GM21576 (cell line): ENCODE measurements around the gene OTUB1.
"Not testable (repeated sequence)": the region's sequence is repeated elsewhere in the genome, so short reads cannot be mapped to it uniquely, and the experiment has no call there.

Experiments
- ATAC-seq: cut with Tn5 transposase; IDR thresholded peaks from one replicate; pipeline ENCODE4 v1.9.1; 2021; ENCODE audit warnings: mild to moderate bottlenecking, moderate library complexity; ENCODE audit not compliant: unreplicated experiment

Gene OTUB1

DNA sequence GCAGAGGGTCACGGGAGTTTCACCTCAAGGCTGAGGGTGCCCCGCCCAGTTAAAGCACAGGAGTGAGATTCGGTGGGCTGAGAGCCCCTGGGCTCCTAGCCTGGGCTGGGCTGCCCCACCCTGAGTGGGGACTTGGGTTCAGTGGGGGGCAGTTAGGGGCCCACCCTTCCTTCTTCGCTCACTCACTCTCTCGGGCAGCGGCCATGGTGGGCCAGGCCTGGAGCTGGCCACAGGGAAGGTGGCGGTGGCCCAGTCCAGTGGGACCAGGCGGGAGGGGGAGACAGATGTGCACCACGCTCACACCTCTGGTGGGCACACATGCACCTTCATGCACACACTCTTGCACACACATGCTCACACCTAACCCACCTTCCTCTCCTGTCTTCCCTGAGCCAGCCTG is 55.6 kb downstream of the OTUB1 start:
- ATAC-seq: no peak

- ATAC-seq: no peak
These were observed 56.1 kb downstream of the OTUB1 start for GRCh38 chr11:64042301-64042700.

- no peak for ATAC-seq
These were observed 57.3 kb downstream of the OTUB1 start for GRCh38 chr11:64043545-64043944.

- ATAC-seq: no peak
These were observed 58.6 kb downstream of the OTUB1 start for GRCh38 chr11:64044730-64045393.

DNA sequence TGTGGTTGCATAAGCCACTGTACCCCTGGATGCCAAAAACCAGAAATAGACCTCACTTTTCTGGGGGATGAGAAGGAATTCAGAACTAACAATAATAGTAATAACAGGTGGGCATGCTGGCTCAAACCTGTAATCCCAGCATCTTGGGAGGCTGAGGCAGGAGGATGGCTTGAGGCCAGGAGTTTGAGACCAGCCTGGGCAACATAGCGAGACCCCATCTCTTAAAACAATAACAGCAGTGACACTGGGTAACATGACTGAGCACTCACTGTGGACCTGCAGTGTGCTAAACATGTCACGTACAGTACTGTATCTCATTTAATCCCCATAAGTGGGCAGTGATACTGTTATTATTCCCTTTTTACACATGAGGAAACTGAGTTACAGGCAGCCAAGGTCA is 59.5 kb downstream of the OTUB1 start:
- no peak for ATAC-seq

- not testable (repeated sequence) for ATAC-seq
These were observed 61.1 kb downstream of the OTUB1 start for GRCh38 chr11:64047373-64047772.
